ENCODE results near the gene CELF3.

DNA sequence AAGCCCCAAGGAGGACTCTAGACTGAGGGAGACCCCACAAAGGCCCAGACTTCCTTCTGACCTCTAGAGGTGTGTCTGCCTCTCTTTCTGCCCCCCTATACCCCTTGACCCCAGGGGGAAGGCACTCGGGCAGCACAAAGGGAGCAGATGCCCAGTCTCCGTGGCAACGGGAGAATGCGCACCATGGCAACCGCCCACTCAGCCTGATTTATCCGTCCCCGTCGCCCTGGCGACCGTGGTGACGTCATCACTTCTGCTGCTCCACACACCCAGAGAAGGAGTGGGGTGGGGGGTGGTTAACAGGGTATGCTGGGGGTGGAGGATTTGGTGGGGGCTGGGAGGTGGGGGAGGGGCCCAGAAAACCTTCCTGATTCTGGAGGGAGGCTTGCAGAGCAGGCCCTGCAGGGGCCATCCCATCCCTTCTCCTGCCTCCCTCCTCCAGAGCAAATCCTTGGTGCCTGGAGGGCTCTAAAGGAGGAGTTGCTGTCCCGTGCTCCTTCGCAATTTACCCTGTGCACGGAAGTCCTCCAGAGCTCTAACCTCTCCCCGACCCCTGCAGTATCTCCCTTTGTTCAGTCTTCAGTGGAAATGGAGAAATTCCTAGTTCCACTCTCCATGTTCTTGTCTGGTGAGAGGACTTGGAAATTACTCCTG is 6.3 kb downstream of the CELF3 start:
- TF ChIP-seq ZNF138 (CRISPR knock-in tag; conservative IDR thresholded peaks at IDR 0.05) (no peak), MYBL2 (CRISPR knock-in tag; IDR thresholded peaks at IDR 0.05) (no peak), CBFB (CRISPR knock-in tag; IDR thresholded peaks at IDR 0.05; ENCODE audit: low read depth) (no peak), NR1H2 (CRISPR knock-in tag; IDR thresholded peaks at IDR 0.05) (no peak), NFYB (CRISPR knock-in tag; conservative IDR thresholded peaks at IDR 0.05; ENCODE audit: low read depth) (no peak)
- TF ChIP-seq, protein P1, sequence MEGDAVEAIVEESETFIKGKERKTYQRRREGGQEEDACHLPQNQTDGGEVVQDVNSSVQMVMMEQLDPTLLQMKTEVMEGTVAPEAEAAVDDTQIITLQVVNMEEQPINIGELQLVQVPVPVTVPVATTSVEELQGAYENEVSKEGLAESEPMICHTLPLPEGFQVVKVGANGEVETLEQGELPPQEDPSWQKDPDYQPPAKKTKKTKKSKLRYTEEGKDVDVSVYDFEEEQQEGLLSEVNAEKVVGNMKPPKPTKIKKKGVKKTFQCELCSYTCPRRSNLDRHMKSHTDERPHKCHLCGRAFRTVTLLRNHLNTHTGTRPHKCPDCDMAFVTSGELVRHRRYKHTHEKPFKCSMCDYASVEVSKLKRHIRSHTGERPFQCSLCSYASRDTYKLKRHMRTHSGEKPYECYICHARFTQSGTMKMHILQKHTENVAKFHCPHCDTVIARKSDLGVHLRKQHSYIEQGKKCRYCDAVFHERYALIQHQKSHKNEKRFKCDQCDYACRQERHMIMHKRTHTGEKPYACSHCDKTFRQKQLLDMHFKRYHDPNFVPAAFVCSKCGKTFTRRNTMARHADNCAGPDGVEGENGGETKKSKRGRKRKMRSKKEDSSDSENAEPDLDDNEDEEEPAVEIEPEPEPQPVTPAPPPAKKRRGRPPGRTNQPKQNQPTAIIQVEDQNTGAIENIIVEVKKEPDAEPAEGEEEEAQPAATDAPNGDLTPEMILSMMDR (IDR thresholded peaks at IDR 0.05) = no peak
- TF ChIP-seq, protein P2, sequence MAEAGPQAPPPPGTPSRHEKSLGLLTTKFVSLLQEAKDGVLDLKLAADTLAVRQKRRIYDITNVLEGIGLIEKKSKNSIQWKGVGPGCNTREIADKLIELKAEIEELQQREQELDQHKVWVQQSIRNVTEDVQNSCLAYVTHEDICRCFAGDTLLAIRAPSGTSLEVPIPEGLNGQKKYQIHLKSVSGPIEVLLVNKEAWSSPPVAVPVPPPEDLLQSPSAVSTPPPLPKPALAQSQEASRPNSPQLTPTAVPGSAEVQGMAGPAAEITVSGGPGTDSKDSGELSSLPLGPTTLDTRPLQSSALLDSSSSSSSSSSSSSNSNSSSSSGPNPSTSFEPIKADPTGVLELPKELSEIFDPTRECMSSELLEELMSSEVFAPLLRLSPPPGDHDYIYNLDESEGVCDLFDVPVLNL (CRISPR knock-in tag; IDR thresholded peaks at IDR 0.05; ENCODE audit: borderline replicate concordance, low read depth) = no peak
- TF ChIP-seq, protein P3, sequence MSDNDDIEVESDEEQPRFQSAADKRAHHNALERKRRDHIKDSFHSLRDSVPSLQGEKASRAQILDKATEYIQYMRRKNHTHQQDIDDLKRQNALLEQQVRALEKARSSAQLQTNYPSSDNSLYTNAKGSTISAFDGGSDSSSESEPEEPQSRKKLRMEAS (CRISPR knock-in tag; IDR thresholded peaks at IDR 0.05) = no peak
